ENCODE data around the gene NLRC5.
A peak's percentile ranks its signal among the peaks of the same experiment; 100 is the strongest.

Gene NLRC5

GRCh38 chr16:57100445-57100844, 111.1 kb downstream of the NLRC5 start:
- H3K36me3 ChIP-seq: no peaks in the 10 kb centered on the region
- no peak for DNase-seq
- peaks cover 7% of the 10 kb centered on the region for H3K4me1 ChIP-seq

GRCh38 chr16:57102888-57103851, 113.8 kb downstream of the NLRC5 start:
- DNase-seq: no peak

More at GRCh38 chr16:57100445-57100844, 111.1 kb downstream of the NLRC5 start:
- Histone ChIP-seq H3K9me3 (no peaks in the 10 kb centered on the region), H3K4me3 (ENCODE audit: low read depth, low read length) (no peak overlapping the region), H3K27me3 (no peaks in the 10 kb centered on the region)
- TF ChIP-seq CTCF (IDR thresholded peaks at IDR 0.05; ENCODE audit: low read depth, low read length): no peak

GRCh38 chr16:57104706-57105105, 115.3 kb downstream of the NLRC5 start:
- no peak for TF ChIP-seq CTCF (IDR thresholded peaks at IDR 0.05; ENCODE audit: low read depth, low read length)
- no peak overlapping the region for H3K4me3 ChIP-seq (ENCODE audit: low read depth, low read length)
- 0 out of 2 replicates have a peak, but pooled peaks cover under 1% of the 10 kb centered on the region for H3K4me1 ChIP-seq
- H3K27me3 ChIP-seq: no peaks in the 10 kb centered on the region
- H3K36me3 ChIP-seq: no peaks in the 10 kb centered on the region
- no peak for DNase-seq
- no peaks in the 10 kb centered on the region for H3K9me3 ChIP-seq

More at GRCh38 chr16:57102888-57103851, 113.8 kb downstream of the NLRC5 start:
- no peaks in the 10 kb centered on the region for H3K36me3 ChIP-seq
- H3K4me1 ChIP-seq: peaks cover 6% of the 10 kb centered on the region
- no peaks in the 10 kb centered on the region for H3K27me3 ChIP-seq
- TF ChIP-seq CTCF (IDR thresholded peaks at IDR 0.05; ENCODE audit: low read depth, low read length): no peak
- no peaks in the 10 kb centered on the region for H3K9me3 ChIP-seq
- no peak overlapping the region for H3K4me3 ChIP-seq (ENCODE audit: low read depth, low read length)

- Histone ChIP-seq H3K36me3 (no peaks in the 10 kb centered on the region), H3K4me1 (0 out of 2 replicates have a peak, but pooled peaks cover 2% of the 10 kb centered on the region), H3K4me3 (ENCODE audit: low read depth, low read length) (no peak overlapping the region), H3K27me3 (no peaks in the 10 kb centered on the region), H3K9me3 (no peaks in the 10 kb centered on the region)
- no peak for DNase-seq
- no peak for TF ChIP-seq CTCF (IDR thresholded peaks at IDR 0.05; ENCODE audit: low read depth, low read length)
These were observed 115.8 kb downstream of the NLRC5 start for GRCh38 chr16:57105184-57105583.

- H3K9me3 ChIP-seq: no peaks in the 10 kb centered on the region
- no peak for TF ChIP-seq CTCF (IDR thresholded peaks at IDR 0.05; ENCODE audit: low read depth, low read length)
- peak; percentile 41 for DNase-seq
These were observed 117.4 kb downstream of the NLRC5 start for GRCh38 chr16:57106767-57107166.

More at GRCh38 chr16:57106767-57107166, 117.4 kb downstream of the NLRC5 start:
- Histone ChIP-seq H3K27me3 (no peaks in the 10 kb centered on the region), H3K36me3 (no peaks in the 10 kb centered on the region), H3K4me3 (ENCODE audit: low read depth, low read length) (no peak overlapping the region), H3K4me1 (0 out of 2 replicates have a peak, but pooled peaks cover 2% of the 10 kb centered on the region)
